ENCODE measurements around the gene TAX1BP1.

The TAX1BP1 gene

DNA sequence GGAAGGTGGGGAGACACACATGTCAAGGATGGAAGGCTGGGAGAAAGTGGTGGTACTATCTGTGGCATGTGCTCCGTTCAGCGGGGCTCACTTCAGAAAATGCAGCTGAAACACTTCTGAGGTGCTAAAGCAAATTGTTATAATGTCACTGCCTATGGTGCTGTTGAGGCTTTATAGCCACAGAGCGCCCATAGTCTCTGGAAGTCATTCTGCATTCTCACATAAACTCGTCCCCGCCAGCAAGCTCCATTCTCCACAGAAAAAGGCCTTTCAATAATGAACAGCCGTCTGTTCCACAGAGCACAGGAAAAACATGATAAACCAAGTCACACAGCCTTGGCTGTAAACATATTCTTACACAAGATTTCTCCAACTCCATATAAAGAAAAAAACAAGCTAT is 131.9 kb downstream of the TAX1BP1 start:
- TF ChIP-seq NFRKB (IDR thresholded peaks at IDR 0.05) (no peak), FOXA1 (IDR thresholded peaks at IDR 0.05) (no peak), ELF4 (IDR thresholded peaks at IDR 0.05) (no peak), TARDBP (IDR thresholded peaks at IDR 0.05) (no peak), LEF1 (IDR thresholded peaks at IDR 0.05; ENCODE audit: borderline replicate concordance) (no peak), BHLHE40 (IDR thresholded peaks at IDR 0.05; ENCODE audit: borderline replicate concordance) (no peak), FOXK2 (IDR thresholded peaks at IDR 0.05) (no peak), SUZ12 (IDR thresholded peaks at IDR 0.05) (no peak), FOXM1 (IDR thresholded peaks at IDR 0.05; ENCODE audit: borderline replicate concordance) (no peak), L3MBTL2 (conservative IDR thresholded peaks at IDR 0.05) (no peak), ARNT (IDR thresholded peaks at IDR 0.05) (no peak), HDGF (IDR thresholded peaks at IDR 0.05; ENCODE audit: borderline replicate concordance) (no peak), SP1 (IDR thresholded peaks at IDR 0.05) (no peak), ZNF384 (IDR thresholded peaks at IDR 0.05) (no peak), CTBP1 (IDR thresholded peaks at IDR 0.05; ENCODE audit: borderline replicate concordance) (no peak)
- TF ChIP-seq, protein P1, sequence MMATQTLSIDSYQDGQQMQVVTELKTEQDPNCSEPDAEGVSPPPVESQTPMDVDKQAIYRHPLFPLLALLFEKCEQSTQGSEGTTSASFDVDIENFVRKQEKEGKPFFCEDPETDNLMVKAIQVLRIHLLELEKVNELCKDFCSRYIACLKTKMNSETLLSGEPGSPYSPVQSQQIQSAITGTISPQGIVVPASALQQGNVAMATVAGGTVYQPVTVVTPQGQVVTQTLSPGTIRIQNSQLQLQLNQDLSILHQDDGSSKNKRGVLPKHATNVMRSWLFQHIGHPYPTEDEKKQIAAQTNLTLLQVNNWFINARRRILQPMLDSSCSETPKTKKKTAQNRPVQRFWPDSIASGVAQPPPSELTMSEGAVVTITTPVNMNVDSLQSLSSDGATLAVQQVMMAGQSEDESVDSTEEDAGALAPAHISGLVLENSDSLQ (IDR thresholded peaks at IDR 0.05), result no peak
- POLR2A ChIA-PET, result no interaction called here
- no peak for DNase-seq (ENCODE audit: extremely low spot score)
- CTCF ChIA-PET, result interaction anchor here (0.5 kb wide), 1 partner anchor 25 kb away, joined by 6 read pairs; no protein-coding TSS in a partner anchor

DNA sequence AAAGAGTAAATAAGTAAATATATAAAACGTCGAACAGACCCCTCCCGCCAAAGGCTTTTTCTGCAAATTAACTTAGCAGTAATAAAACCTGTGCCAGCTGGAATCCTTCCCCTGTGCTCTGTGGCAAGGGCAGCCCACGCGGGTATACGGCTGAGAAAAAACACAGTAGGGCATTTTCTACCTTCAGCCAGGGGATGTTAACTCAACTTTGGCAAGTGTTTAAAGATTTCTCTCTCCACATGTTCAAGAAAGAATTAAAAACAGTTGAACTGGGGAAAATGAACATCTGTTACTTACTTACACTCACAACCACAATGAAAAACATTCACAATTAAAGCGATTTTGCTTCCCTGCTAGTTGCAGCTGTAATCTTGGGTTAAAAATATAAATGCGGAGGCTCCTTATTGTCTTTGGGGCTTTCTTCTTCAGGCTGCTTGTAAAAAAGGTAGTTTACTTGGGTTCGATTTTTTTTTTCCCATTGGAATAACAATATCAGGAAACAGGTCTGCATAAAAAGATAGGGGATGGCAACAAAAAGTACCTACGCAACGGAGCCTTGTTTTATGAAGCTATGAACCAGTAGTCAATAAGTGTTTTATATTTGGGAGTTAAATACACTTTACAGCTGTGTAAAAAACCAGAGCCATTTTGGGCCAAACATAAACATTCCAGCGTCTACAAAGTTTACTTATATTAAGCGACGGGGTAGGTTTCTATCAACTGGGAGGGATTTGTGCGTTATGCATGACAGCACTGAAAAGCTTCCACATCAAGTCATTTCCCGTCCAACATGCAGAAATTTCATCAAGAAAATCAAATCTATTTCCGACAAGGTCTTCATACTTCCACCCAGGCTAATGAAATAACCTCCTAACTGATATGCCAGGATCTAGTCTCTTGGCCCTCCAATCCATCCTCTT is 132.7 kb downstream of the TAX1BP1 start:
- CTCF ChIA-PET, result interaction anchor here (0.7 kb wide), 1 partner anchor 12 kb away, joined by 3 read pairs; no protein-coding TSS in a partner anchor
- POLR2A ChIA-PET, result no interaction called here
- TF ChIP-seq FOXK2 (IDR thresholded peaks at IDR 0.05) (no peak), LEF1 (IDR thresholded peaks at IDR 0.05; ENCODE audit: borderline replicate concordance) (no peak), TARDBP (IDR thresholded peaks at IDR 0.05) (no peak), SP1 (IDR thresholded peaks at IDR 0.05) (no peak), CTBP1 (IDR thresholded peaks at IDR 0.05; ENCODE audit: borderline replicate concordance) (no peak), ELF4 (IDR thresholded peaks at IDR 0.05) (no peak), HDGF (IDR thresholded peaks at IDR 0.05; ENCODE audit: borderline replicate concordance) (no peak), NFRKB (IDR thresholded peaks at IDR 0.05) (no peak)
- no peak for DNase-seq (ENCODE audit: extremely low spot score)

DNA sequence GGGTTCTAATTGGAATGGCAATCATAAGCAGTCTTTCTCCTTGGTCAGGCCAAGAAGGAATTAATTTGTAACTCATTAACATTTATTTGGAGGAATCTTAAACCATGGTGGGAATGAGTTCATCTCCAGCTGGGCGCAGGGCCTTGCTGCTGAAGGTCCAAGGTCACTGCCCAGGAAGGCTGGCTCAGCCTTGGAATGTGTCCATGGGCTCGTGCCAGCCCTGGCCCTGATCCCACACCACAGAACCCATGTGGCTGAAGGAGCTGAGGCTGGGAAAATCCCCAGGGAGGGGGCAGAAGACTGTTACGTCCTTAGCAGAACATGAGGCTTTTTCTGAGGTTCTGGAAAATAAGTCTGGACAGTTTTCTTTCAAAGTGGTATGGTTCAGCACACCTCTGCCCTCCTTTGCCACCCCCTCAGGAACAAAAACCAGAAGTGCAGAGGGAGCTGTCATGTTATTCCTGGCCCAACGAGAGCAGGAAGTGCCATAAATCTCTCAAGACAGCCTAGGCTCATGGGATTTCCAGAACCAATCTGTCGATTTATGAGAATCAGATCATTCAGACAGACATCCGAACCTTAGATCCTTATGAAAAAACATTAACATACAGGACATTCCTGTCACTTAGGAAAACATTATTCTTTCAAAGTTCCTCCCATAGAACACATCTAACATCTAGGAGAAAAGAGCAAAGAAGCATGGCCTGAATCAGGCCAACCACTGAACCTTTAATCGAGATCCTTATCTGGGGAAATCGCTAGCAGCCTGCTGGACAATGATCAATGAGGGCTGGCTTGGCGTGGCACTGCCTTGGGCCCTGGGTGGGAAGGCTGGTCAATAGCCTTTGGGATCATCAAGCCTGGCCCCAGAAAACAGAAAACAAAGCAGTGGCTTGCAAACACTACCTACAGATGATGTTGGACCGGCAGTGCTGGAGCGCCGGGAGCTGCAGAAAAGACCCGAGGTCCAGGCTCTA is 134.3 kb downstream of the TAX1BP1 start:
- TF ChIP-seq TARDBP (IDR thresholded peaks at IDR 0.05) (no peak), BHLHE40 (IDR thresholded peaks at IDR 0.05; ENCODE audit: borderline replicate concordance) (no peak), ELF4 (IDR thresholded peaks at IDR 0.05) (no peak), HDGF (IDR thresholded peaks at IDR 0.05; ENCODE audit: borderline replicate concordance) (no peak), FOXA1 (IDR thresholded peaks at IDR 0.05) (no peak), FOXK2 (IDR thresholded peaks at IDR 0.05) (no peak), SP1 (IDR thresholded peaks at IDR 0.05) (no peak), FOXM1 (IDR thresholded peaks at IDR 0.05; ENCODE audit: borderline replicate concordance) (no peak), ARNT (IDR thresholded peaks at IDR 0.05) (no peak), ZNF384 (IDR thresholded peaks at IDR 0.05) (no peak)
- CTCF ChIA-PET, result no interaction called here
- POLR2A ChIA-PET, result no interaction called here
- no peak for DNase-seq (ENCODE audit: extremely low spot score)

DNA sequence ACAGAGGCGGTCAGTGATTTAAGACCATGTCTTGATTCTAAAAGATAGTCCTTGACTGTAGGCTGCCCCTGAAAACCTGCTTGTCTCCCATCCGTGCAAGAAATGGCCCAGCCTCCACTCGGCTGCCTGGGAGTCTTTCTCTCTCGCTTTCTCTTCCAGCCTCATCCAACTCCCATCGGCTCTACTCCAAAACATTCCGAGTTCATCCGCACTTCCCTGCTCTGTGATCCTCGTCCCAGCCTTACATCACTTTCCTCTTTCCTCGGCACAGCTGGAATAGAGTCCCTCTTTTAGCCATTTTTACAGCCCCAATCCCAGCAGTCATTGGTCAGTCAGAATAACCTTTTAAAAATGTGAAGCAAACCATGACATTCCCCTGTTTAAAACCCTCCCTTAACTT is 135.1 kb downstream of the TAX1BP1 start:
- DNase-seq (ENCODE audit: extremely low spot score), result no peak
- POLR2A ChIA-PET, result no interaction called here
- CTCF ChIA-PET, result no interaction called here
- no peak for TF ChIP-seq TARDBP (IDR thresholded peaks at IDR 0.05)
- TF ChIP-seq SUZ12 (IDR thresholded peaks at IDR 0.05), result no peak
- no peak for TF ChIP-seq FOXK2 (IDR thresholded peaks at IDR 0.05)
- TF ChIP-seq FOXA1 (IDR thresholded peaks at IDR 0.05), result no peak
- no peak for TF ChIP-seq ZNF384 (IDR thresholded peaks at IDR 0.05)
- no peak for TF ChIP-seq BHLHE40 (IDR thresholded peaks at IDR 0.05; ENCODE audit: borderline replicate concordance)

DNA sequence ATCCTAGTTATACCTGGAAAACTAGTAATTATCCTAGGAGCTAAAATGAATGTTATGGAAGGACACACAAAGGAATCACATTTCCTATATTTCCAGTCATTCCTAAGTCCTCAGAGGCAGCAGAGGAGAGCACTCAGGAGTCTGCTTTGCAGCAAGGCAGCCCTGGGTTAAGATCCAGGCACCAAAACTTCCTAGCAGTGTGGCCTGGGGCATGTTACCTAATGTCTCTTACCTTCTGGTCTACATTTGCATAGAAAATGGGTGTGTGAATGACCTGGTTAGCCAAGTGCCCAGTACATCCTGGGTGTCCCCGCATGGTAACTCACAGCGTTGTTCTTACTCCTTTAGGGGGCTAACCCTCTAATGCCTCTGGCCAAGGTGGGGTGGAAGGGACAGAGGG is 135.9 kb downstream of the TAX1BP1 start:
- CTCF ChIA-PET, result no interaction called here
- TF ChIP-seq LEF1 (IDR thresholded peaks at IDR 0.05; ENCODE audit: borderline replicate concordance) (no peak), HDGF (IDR thresholded peaks at IDR 0.05; ENCODE audit: borderline replicate concordance) (no peak), FOXK2 (IDR thresholded peaks at IDR 0.05) (no peak), FOXM1 (IDR thresholded peaks at IDR 0.05; ENCODE audit: borderline replicate concordance) (no peak), SP1 (IDR thresholded peaks at IDR 0.05) (no peak)
- DNase-seq (ENCODE audit: extremely low spot score), result no peak
- POLR2A ChIA-PET, result no interaction called here

DNA sequence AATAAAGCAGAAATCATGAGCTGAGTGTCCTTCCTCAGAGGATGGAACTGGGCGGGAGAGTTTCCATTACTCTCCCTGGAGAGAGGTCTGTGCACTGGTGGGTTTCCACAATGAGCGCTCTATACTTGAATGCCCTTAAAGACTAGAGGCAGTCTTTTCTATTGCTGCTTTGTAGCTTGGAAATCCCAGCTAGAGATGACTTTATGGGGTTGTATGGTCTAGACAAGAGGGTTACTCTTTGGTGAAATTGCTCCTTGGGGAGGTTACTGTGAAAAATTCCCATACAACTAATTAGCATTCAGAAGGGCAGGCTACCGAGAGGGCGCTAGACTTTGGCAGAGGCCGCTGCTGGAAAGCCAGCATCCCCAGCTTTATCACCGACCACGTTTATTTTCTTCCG is 136.8 kb downstream of the TAX1BP1 start:
- CTCF ChIA-PET, result interaction anchor here (0.9 kb wide), 1 partner anchor 131 kb away, joined by 3 read pairs; no protein-coding TSS in a partner anchor
- no peak for DNase-seq (ENCODE audit: extremely low spot score)
- TF ChIP-seq ZNF384 (IDR thresholded peaks at IDR 0.05), result no peak
- TF ChIP-seq BHLHE40 (IDR thresholded peaks at IDR 0.05; ENCODE audit: borderline replicate concordance), result no peak
- TF ChIP-seq SP1 (IDR thresholded peaks at IDR 0.05), result no peak
- TF ChIP-seq ELF4 (IDR thresholded peaks at IDR 0.05), result no peak
- TF ChIP-seq HDGF (IDR thresholded peaks at IDR 0.05; ENCODE audit: borderline replicate concordance), result no peak
- TF ChIP-seq TARDBP (IDR thresholded peaks at IDR 0.05), result no peak
- TF ChIP-seq LEF1 (IDR thresholded peaks at IDR 0.05; ENCODE audit: borderline replicate concordance), result no peak
- TF ChIP-seq FOXA1 (IDR thresholded peaks at IDR 0.05), result no peak
- no peak for TF ChIP-seq ARNT (IDR thresholded peaks at IDR 0.05)
- no peak for TF ChIP-seq CTBP1 (IDR thresholded peaks at IDR 0.05; ENCODE audit: borderline replicate concordance)
- TF ChIP-seq SUZ12 (IDR thresholded peaks at IDR 0.05), result no peak
- TF ChIP-seq, protein P1 (IDR thresholded peaks at IDR 0.05), result no peak
- POLR2A ChIA-PET, result no interaction called here
